HK-2 (cell line): ENCODE data around the gene TBKBP1.

Experiments used
- DNase-seq: peaks from one replicate; pipeline ENCODE4 v3.0.0-alpha.2; 2018; ENCODE audit not compliant: unreplicated experiment

The TBKBP1 gene

DNA sequence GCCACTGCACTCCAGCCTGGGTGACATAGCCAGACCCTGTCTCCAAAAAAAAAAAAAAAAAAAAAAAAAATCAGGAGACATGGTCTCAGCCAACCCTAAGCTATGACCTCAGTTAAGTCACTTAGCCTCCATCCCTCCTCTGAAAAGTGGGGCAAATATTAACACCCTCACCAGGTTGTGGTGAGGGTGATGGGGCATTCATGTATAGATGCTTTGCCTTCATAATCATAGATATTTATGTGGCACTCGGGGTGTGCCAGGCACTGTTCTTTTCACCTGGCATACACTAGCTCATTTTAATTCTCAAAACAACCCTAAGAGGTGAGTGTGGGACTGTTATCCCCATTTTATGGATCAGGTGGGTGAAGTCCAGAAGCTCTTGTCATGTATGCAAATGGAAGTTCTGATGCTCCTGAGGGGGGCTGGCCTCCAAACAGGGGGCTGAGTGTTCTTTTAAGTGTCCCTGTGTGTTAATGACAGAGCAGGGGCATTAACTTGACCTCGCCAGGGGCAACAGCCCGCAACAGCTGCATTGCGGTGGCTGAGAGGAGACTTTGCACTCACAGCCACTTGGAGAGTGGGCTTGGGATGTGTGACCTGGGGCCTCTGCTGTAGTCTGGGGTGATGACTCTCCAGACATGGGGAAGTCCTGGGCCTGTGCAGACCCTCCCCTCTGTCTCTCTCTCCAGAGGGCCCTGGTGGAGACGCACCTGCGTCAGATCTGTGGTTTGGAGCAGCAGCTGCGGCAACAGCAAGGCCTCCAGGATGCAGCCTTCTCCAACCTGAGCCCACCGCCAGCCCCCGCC, 4.1 kb downstream of the TBKBP1 start:
- DNase-seq = no peak

GRCh38 chr17:47698749-47699535, 5.0 kb downstream of the TBKBP1 start:
- peak; percentile 77 for DNase-seq

- no peak for DNase-seq
Measured at GRCh38 chr17:47699536-47699840, 5.5 kb downstream of the TBKBP1 start.

GRCh38 chr17:47700471-47701449, 6.8 kb downstream of the TBKBP1 start:
- DNase-seq = no peak

GRCh38 chr17:47701608-47702007, 7.6 kb downstream of the TBKBP1 start:
- DNase-seq = no peak

GRCh38 chr17:47702391-47702995, 8.5 kb downstream of the TBKBP1 start:
- no peak for DNase-seq

DNA sequence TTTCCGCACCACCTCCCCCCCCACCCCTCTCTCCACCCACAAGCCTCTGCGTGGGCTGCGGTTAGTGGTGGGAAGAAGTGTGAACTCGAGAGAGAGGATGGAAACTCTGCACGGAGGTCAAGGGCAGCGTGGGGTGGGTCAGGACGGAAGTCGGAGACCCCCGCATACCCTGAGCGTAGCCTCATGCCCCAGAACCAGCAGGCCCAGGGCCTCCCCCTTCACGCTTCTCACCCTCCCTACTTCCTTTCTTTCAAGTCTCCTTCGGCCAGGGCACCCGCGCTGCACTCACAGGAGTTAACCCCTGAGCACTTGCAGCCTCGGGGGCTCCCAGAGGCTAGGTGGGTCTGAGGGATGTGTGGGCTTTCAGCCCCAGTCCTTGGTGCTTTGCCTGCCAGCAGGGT, 9.2 kb downstream of the TBKBP1 start:
- no peak for DNase-seq

DNA sequence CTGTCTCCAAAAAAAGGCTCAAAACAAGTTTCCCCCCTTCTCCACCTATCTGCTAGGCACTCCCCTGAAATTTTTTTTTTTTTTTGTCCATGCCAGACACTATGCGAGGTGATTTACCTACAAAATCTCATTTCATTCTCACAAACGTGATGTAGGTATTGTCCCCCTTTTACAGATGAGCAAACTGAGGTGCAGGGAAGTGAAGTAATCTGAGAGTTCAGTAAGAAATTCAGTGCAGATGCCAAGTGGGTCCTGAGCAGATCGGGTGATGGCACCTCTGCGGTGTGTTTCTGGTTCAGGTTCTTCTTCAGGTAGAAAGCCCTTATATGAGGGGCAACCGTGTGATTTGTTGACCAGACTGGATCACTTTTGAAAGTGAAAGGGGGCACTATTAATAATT, 9.7 kb downstream of the TBKBP1 start:
- no peak for DNase-seq

DNA sequence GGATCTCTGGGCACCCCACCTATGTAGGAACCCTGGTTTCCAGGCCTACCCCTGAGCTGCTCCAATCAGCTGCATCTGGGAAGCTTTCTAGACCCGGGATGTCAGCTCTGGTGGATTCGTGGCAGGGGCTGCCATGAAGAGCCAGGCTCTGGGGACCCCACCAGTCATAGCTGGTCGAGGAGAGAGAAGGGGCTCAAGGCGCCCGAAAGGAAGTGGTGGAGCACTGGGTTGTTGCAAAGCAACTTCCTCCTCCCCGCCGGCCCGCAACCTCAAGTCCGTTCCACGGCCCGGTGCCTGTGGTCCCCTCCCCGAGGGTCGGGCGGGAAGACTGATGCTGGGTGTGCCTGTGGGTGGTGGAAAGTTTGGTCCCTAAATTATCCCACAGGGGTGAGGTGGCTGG, 10.2 kb downstream of the TBKBP1 start:
- DNase-seq = no peak

- no peak for DNase-seq
Measured at GRCh38 chr17:47704736-47705135, 10.8 kb downstream of the TBKBP1 start.

GRCh38 chr17:47705536-47706530, 11.9 kb downstream of the TBKBP1 start:
- DNase-seq = no peak

- DNase-seq = no peak
Measured at GRCh38 chr17:47707056-47707804, 13.3 kb downstream of the TBKBP1 start.

GRCh38 chr17:47707884-47708283, 13.9 kb downstream of the TBKBP1 start:
- DNase-seq = no peak

GRCh38 chr17:47708312-47708863, 14.4 kb downstream of the TBKBP1 start:
- no peak for DNase-seq

DNA sequence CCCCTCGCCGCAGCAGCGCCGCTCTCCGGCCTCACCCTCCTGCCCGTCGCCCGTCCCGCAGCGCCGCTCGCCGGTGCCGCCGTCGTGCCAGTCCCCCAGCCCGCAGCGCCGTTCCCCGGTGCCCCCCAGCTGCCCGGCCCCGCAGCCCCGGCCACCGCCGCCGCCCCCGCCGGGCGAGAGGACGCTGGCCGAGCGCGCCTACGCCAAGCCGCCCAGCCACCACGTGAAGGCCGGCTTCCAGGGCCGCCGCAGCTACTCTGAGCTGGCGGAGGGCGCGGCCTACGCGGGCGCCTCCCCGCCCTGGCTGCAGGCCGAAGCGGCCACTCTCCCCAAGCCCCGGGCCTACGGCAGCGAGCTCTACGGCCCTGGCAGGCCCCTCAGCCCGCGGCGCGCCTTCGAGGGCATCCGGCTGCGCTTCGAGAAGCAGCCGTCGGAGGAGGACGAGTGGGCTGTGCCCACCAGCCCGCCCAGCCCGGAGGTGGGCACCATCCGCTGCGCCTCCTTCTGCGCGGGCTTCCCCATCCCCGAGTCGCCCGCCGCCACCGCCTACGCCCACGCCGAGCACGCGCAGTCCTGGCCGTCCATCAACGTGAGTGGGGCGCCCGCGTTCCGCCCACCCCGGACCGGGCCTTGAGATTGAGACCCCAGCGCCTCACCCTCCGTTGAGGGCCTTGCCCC, 15.0 kb downstream of the TBKBP1 start:
- DNase-seq = no peak

GRCh38 chr17:47709594-47709993, 15.6 kb downstream of the TBKBP1 start:
- no peak for DNase-seq

DNA sequence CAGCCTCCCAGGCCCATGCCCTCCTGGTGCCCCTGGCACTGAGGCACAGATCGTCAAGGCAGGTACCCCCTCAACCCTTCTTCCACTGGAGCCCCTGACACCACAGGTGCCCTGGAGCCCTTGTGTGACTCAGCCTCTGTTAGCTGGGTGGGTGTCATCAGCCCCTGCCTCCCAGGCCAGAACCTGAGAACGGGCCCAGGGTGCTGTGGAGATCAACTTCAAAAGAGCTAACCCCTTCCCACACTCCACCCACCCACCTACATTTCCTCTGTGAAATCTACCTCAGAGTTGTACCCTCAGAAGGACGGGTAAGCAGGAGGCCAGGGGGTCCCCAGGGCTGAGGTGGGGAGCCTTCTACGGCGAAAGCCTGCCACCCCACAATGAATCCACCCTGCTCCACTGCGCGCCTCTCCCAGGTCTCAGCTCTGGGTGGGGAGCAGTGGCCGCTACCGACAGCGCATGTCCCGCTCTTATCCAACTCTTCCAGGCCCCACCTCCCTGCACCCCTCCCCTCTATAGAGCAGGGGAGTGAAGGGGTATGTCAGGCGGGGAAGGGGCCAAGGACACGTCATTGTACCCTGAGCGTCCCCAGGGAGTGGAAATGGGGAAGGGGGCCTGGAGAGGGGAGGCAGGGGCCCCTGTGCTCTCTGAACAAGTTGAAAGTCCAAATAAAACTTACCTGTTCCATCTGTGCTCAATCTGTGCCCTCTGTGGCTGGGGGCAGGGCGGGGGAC, 17.6 kb downstream of the TBKBP1 start:
- no peak for DNase-seq
